MG63 (cell line): ENCODE results near the gene PAXX. TPM values are rescaled to one million over a fixed set of nuclear protein-coding genes. Genes with fewer than 3 reads are reported as not detected.
"Not testable (repeated sequence)": the region's sequence is repeated elsewhere in the genome, so short reads cannot be mapped to it uniquely, and the experiment has no call there.

ENCODE experiments used
- DNase-seq: peaks from one replicate; pipeline ENCODE4 v3.0.0-alpha.2; 2020
- H3K27me3 ChIP-seq: fragments of 250-450 bp; sonication (Bioruptor Pico); 2 replicates; pipeline ENCODE4 v1.5.1; 2020; ENCODE audit warnings: mild to moderate bottlenecking, moderate library complexity
- H3K36me3 ChIP-seq: fragments of 250-450 bp; sonication (Bioruptor Pico); 2 replicates; pipeline ENCODE4 v1.5.1; 2020; ENCODE audit warnings: mild to moderate bottlenecking, moderate library complexity
- H3K4me3 ChIP-seq: fragments of 250-450 bp; sonication (Bioruptor Pico); 2 replicates; pipeline ENCODE4 v1.5.1; 2020; ENCODE audit warnings: mild to moderate bottlenecking, moderate library complexity
- H3K9me3 ChIP-seq: fragments of 250-450 bp; sonication (Bioruptor Pico); 2 replicates; pipeline ENCODE4 v1.5.1; 2020; ENCODE audit warnings: mild to moderate bottlenecking, moderate library complexity
- total RNA-seq: library from RNA; depleted of rRNA; stranded (reverse); fragments of >200 nt; shearing (Covaris generic); gene quantifications from 2 replicates; pipeline ENCODE4 v1.2.3, GENCODE V29; 2014; ENCODE audit warnings: low replicate concordance

PAXX gene
- total RNA-seq, 1 experiment from 2014 or later, result 63.0 TPM

DNA sequence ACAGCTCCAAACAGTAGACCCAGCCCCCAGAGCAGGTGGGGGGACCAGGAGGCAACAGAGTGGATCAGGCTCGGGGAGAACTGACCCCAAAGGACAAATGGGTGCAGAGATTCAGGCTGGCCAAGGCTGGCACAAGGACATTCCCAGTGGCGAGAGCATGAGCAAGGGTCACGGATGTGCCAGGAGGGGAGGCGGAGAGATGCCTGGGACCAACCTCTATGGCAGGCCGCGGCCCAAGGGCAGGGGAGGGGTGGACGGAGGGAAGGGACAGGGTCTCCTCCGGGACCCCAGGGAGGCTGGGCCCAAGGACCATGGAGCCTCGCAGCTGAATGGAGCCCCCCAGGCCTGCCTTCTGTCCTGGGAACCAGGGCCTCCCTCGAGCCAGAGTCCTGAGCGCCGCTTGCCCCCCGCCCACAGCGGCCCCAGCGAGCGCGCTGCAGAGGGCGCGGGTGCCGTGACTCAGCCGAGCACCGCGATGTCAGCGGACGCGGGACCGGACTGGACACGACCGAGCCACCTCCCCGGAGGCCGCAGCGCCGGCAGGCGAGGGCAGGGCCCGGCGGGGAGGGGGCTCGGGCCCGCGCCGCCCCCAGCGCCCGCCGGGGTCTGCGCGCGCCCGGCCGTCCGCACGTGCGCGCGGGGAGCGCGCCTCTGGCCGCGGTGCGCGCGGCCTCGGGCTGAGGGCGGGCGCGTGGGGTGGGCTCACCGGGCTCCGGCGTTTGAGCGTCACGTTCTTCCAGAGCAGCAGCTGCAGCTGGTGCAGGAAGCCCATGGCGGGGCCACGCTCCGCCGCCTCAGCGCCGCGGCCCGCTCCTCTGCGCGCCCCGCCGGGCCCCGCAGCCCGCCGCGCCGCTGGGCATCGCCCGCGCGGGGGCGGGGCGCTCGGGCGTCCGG lies 35.4 kb downstream of the PAXX start, which contains the start of gene ABCA2:
Gene ABCA2 (minus strand): TSS at position 869 of the 894 bp plus-strand sequence. CDS start 97 bp downstream, at position 772.
- Histone ChIP-seq H3K36me3 (no peaks in the 10 kb centered on the region), H3K27me3 (no peaks in the 10 kb centered on the region), H3K9me3 (no peaks in the 10 kb centered on the region), H3K4me3 (peak within 1 kb of the TSS; percentile 49)
- DNase-seq, result peak; percentile 48

DNA sequence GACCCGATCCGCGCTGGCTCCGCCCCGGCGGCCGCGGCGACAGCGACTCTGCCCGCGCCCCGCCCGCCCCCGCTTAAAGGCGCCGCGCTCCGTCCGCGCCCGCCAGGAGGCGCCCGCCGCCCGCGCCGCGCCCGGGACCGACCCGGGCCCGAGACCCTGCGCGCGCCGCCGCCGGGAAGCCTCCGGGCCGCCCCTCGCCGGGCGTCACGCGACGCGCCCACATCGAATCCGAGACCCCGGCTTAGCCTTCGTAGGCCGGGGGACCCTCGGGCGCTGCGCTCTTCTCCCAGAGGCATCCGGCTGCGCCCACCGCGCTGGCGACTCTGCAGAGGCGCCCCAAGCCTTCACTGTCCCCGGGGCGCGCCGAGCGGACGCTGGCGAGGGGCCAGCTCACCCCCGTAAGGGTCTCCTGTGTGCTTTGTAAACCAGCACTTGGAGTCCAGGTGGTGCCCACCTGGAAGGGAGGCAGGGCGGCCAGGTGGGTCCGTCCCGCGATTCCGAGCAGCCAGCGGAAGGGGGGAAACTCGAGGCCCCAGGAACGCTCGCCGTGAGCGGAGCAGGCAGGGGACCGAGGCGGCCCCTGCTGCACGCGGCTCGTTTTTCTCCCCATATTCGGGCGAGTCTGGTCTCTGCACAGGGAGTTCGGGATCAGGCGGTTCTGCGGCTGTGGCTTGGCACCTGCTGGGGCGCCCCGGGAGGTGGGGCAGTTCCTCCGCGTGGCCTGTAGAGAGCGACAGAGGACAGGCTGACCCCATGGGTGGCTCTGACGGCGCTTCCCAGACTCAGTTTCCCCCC lies 36.2 kb downstream of the PAXX start:
- no peaks in the 10 kb centered on the region for H3K9me3 ChIP-seq
- H3K27me3 ChIP-seq, result no peaks in the 10 kb centered on the region
- peak overlapping the region; percentile 49 for H3K4me3 ChIP-seq
- DNase-seq, result peak; percentile 59
- no peaks in the 10 kb centered on the region for H3K36me3 ChIP-seq

DNA sequence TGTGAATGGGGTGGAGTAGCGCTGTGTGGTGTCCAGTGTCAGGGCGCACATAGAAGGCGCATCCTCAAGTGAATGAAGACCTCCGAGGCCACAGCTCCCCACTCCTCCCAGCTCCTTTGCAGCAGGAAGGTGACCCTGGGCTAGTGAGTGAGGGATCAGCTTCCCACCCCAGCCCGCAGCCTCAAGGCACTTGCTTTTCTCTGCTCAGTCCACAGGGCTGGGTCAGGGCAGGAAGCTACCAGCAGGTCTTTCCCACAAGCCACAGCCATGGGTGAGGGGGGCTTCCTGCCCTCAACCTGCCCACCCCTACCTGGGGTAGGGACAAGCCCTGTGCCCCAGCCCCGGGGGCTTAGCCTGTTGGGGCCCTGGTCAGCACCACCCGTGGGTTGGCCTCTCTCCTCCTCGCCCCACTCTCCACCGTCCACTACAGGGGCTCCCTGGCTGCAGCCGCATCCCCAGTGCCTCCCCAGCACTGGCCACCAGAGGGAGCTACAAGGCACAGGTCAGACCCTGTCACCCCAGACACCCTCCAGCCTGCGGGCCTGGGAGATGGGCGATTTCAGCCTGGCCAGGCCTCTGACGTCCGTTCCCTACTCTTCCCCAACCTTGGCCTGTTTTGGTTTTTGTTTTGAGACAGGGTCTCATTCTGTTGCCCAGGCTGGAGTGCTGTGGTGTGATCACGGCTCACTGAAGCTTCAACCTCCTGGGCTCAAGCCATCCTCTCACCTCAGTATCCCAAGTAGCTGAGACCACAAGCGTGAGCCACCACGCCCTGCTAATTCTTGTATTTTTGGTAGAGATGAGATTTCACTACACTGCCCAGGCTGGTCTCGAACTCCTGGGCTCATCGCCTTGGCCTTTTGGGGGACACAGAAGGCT lies 37.1 kb downstream of the PAXX start:
- Histone ChIP-seq H3K36me3 (no peaks in the 10 kb centered on the region), H3K4me3 (peak overlapping the region; percentile 49; the same call in 1 of the 2 replicates), H3K27me3 (no peaks in the 10 kb centered on the region), H3K9me3 (no peaks in the 10 kb centered on the region)
- DNase-seq, result peak; percentile 74

GRCh38 chr9:137030006-137030405 lies 37.8 kb downstream of the PAXX start:
- H3K9me3 ChIP-seq, result no peaks in the 10 kb centered on the region
- no peaks in the 10 kb centered on the region for H3K36me3 ChIP-seq
- no peaks in the 10 kb centered on the region for H3K27me3 ChIP-seq
- H3K4me3 ChIP-seq, result no peak overlapping the region
- DNase-seq, result no peak

DNA sequence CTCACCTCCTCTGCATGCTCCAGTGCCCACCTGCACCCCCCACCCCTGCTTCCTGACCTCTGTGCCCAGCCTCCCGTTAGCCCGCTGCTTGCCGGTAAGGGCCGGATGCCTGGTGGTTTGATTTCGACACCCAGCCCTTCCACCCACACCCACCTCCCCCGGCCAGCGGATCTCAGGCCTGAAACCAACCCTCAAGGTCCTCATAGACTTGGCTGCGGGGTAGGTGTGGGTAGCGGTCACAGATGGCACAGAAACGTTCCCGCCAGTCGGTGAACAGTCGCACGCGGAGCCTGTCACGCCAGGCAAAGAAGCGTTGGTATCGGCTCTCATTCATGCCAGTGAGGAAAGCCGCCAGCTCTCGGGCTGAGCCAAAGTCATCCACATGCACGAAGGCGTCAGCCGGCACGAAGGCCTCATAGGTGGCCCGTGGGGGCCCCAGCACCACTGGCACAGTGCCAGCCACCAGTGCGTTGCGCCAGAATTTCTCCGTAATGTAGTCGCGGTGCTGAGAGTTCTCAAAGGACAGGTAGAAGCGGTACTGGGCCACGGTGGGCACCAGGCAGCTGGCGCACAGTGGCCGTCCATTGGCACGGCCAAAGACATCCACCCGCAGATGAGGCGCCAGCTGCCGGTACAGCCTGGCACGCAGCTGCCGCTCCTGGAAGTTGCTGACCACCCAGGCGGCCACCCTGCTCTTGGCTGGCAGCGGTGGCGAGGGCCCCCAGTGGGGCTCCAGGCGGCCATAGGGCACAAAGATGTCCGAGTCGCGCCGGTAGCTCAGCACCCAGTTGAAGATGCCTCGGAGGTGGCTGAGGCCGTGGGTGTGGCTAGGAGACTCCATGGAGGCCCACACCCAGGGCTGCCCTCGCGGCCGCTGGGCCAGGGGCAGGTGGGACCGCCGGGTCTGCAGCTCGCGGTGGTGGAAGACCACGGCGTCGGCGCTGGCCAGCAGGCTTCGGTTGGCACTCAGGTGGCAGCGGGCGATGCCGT lies 38.6 kb downstream of the PAXX start:
- H3K9me3 ChIP-seq, result no peaks in the 10 kb centered on the region
- H3K36me3 ChIP-seq, result no peaks in the 10 kb centered on the region
- no peaks in the 10 kb centered on the region for H3K27me3 ChIP-seq
- no peak for DNase-seq
- no peak overlapping the region for H3K4me3 ChIP-seq

DNA sequence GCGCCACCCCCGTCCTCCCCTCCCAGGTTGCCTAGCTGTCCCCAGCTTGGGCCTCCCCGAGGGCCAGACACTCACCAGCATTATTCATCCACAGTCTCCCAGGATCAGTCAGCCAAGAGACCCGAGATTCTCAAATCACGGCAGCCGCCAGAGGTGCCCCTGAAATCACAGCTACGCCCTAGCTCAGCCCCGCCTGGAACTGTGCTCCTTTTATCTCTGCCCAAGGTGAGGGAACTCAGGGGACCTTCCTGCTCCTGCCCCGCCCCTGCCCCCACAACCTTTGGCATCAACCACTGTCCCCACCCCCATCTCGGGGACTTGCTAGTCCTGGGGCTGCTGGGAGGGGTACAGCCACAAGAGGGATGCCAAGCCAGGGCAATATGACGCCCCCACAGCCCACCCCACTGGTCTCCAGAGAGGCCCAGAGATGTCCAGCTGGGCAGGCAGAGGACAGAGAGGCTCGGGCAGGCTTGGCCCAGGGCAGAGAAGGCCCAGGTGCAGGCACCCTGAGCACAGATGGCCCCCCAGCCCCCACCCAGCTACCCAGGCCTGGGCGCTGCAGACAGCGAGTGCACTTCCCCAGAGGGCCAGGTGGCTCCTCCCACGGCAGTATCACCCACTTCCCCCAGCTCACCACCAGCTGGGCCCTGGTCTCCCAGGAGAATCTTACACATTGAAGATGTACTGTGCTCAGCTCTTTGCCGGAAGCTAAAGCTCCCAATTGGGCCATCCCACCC lies 39.9 kb downstream of the PAXX start, which contains the start of gene FUT7:
Gene FUT7 (minus strand): TSS at position 185 of the 737 bp plus-strand sequence. CDS start 97 bp downstream, at position 88.
- no peaks in the 10 kb centered on the region for H3K9me3 ChIP-seq
- DNase-seq, result no peak
- no peak within 1 kb of the TSS for H3K4me3 ChIP-seq
- no peaks in the 10 kb centered on the region for H3K36me3 ChIP-seq
- H3K27me3 ChIP-seq, result no peaks in the 10 kb centered on the region

DNA sequence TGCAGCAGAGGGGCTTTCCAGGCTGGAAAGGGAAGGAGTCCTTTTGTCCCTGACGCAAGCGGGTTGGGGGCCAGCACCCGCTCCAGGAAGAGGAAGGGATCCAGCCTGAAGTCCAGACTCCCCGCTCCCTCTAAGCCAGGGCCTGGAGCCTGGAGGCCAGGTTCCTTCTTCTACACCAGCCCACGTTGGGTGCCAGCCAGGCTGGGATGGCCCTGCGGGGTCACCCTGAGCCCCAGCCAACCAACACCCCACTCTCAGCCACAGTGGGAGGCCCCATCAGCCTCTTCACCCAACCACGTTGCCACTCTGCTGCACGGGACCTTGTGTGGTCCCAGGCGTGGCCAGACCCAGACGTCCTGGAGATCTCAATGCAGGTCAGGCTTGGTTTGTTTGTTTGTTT lies 40.6 kb downstream of the PAXX start:
- H3K36me3 ChIP-seq, result no peaks in the 10 kb centered on the region
- no peak for DNase-seq
- H3K27me3 ChIP-seq, result no peaks in the 10 kb centered on the region
- no peaks in the 10 kb centered on the region for H3K9me3 ChIP-seq
- H3K4me3 ChIP-seq, result no peak overlapping the region

- not testable (repeated sequence) for H3K27me3 ChIP-seq, H3K9me3 ChIP-seq, H3K36me3 ChIP-seq, H3K4me3 ChIP-seq, DNase-seq
Measured at GRCh38 chr9:137033481-137033880, 41.3 kb downstream of the PAXX start.

DNA sequence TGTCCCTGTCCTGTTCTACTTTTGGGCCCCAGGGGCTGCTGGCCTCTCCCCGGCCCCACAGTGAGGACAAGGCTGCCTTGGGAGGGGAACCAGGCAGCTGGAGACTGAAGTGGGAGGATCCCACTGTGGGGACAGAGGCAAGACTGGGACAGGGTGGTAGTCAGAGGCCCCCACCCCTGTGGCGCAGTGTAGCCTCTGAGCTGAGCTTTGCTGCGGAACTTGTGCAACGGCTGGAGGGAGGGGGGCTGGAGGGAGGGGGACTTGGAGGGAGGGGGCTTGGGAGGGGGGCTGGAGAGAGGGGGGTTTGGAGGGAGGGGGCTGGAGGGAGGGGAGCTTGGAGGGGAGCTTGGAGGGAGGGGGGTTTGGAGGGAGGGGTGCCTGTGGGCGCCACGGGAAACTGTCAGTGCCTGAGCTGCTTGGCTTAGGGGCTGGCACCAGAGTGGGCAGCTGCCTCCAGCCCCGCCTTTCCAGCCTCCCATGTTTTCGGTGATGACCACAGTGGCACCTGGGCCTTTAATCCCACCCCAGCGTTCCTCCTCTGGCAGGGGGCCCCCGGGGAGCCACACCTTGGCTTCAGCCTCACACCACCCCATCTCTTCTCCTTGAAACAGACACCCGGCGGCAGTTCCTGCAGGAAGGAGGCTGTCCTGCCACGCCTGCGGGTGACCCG lies 42.0 kb downstream of the PAXX start:
- DNase-seq, result no peak
- no peaks in the 10 kb centered on the region for H3K27me3 ChIP-seq
- H3K9me3 ChIP-seq, result no peaks in the 10 kb centered on the region
- H3K36me3 ChIP-seq, result peaks cover 6% of the 10 kb centered on the region; the same call in 1 of the 2 replicates
- no peak overlapping the region for H3K4me3 ChIP-seq

DNA sequence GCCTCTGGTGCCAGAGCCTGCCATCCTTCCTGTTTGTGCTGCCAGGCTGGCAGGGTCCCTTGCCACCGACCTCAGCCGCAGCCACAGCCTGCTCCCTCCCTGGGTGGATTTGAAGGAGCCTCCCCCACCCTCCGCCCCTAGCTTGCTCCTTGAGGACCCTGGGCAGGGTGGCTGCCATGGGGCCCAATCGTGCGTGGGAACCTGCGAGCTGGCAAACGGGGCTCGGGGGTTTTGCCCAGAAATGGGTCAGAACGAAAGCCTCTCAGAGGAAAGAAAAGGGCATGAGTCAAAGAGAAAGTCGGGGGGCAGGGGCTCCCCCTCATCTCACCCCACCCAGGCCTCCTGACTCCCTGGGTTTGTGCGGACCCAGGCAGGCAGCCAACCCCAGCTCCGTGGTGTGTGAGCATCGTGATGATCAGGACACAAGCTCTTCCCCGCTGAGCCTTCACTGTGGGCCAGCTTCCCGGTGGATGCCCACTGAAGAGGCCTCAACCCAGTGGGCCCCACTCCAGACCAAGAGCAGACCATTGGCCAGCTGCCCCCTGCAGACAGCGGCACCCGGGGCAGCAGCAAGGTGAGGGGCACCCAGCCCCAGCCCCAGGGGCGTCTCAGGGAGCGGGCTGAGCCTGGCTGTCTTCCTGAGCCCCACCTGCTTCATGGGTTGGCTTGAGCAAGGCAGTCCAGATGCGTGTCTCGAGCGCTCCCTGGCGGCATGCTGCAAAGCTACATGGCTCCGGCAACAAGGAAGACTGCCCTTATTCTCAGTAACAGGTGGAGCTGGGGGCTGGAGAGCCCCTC lies 42.7 kb downstream of the PAXX start:
- Histone ChIP-seq H3K9me3 (no peaks in the 10 kb centered on the region), H3K27me3 (no peaks in the 10 kb centered on the region), H3K4me3 (no peak overlapping the region), H3K36me3 (peaks cover 10% of the 10 kb centered on the region; the same call in 1 of the 2 replicates)
- DNase-seq, result peak; percentile 74

GRCh38 chr9:137035507-137035834 lies 43.2 kb downstream of the PAXX start:
- Histone ChIP-seq H3K36me3 (peaks cover 10% of the 10 kb centered on the region; the same call in 1 of the 2 replicates), H3K4me3 (no peak overlapping the region), H3K27me3 (no peaks in the 10 kb centered on the region), H3K9me3 (no peaks in the 10 kb centered on the region)
- DNase-seq, result no peak

- no peak for DNase-seq
- Histone ChIP-seq H3K36me3 (peaks cover 15% of the 10 kb centered on the region; the same call in 1 of the 2 replicates), H3K4me3 (no peak overlapping the region), H3K9me3 (no peaks in the 10 kb centered on the region), H3K27me3 (no peaks in the 10 kb centered on the region)
Measured at GRCh38 chr9:137035937-137036336, 43.7 kb downstream of the PAXX start.

GRCh38 chr9:137037035-137037434 lies 44.8 kb downstream of the PAXX start:
- Histone ChIP-seq H3K9me3 (no peaks in the 10 kb centered on the region), H3K36me3 (peaks cover 15% of the 10 kb centered on the region), H3K4me3 (no peak overlapping the region), H3K27me3 (no peaks in the 10 kb centered on the region)
- DNase-seq, result no peak

DNA sequence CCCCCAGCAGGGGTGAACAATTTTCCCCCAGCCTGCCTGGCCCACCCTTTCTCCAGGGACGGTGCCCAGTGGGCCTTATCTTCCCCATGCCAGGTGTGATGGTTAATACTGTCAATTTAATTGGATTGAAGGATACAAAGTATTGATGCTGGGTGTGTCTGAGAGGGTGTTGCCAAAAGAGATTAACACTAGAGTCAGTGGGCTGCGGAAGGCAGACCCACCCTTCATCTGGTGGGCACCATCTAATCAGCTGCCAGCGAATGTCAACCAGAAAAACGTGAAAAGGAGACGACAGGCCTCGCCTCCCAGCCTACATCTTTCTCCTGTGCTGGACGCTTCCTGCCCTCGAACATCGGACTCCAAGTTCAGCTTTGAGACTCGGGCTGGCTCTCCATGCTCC lies 45.3 kb downstream of the PAXX start:
- Histone ChIP-seq H3K27me3 (no peaks in the 10 kb centered on the region), H3K4me3 (no peak overlapping the region), H3K9me3 (no peaks in the 10 kb centered on the region), H3K36me3 (peaks cover 15% of the 10 kb centered on the region)
- no peak for DNase-seq
